Umbilical cord (tissue), 2 donors: ENCODE data around the gene SLFN5. TPM values are rescaled to one million over a fixed set of nuclear protein-coding genes. Genes with fewer than 3 reads are reported as not detected.
"Not testable (repeated sequence)": the region's sequence is repeated elsewhere in the genome, so short reads cannot be mapped to it uniquely, and the experiment has no call there.

Source experiments
- DNase-seq: peaks from one replicate; pipeline ENCODE4 v3.0.0-alpha.2; 2015; ENCODE audit warnings: low spot score
- total RNA-seq: library from RNA; depleted of rRNA; stranded (reverse); fragments of >200 nt; gene quantifications from one replicate; pipeline ENCODE4 v1.2.3, GENCODE V29; 2014; ENCODE audit warnings: low replicate concordance; ENCODE audit not compliant: insufficient read depth

The SLFN5 gene
- total RNA-seq, 1 donor from 2014 or later: 19.0 TPM

- peak; percentile 69 for DNase-seq
These were observed 591 bp upstream of the SLFN5 start for GRCh38 chr17:35242158-35242804.

GRCh38 chr17:35243561-35244340, 879 bp downstream of the SLFN5 start:
- peak; percentile 62 for DNase-seq

- peak; percentile 30 for DNase-seq
These were observed 1.7 kb downstream of the SLFN5 start for GRCh38 chr17:35244341-35245195.

- DNase-seq: no peak
These were observed 2.3 kb downstream of the SLFN5 start for GRCh38 chr17:35245196-35245486.

- DNase-seq: no peak
These were observed 9.8 kb downstream of the SLFN5 start for GRCh38 chr17:35252651-35253050.

GRCh38 chr17:35254107-35254773, 11.4 kb downstream of the SLFN5 start:
- peak; percentile 93 for DNase-seq

- no peak for DNase-seq
These were observed 12.4 kb downstream of the SLFN5 start for GRCh38 chr17:35255316-35255715.

GRCh38 chr17:35256629-35257028, 13.8 kb downstream of the SLFN5 start:
- DNase-seq: no peak

GRCh38 chr17:35257208-35257659, 14.4 kb downstream of the SLFN5 start:
- DNase-seq: no peak

- no peak for DNase-seq
These were observed 16.1 kb downstream of the SLFN5 start for GRCh38 chr17:35259001-35259400.

GRCh38 chr17:35265071-35265470, 22.2 kb downstream of the SLFN5 start:
- no peak for DNase-seq

GRCh38 chr17:35265566-35266141, 22.8 kb downstream of the SLFN5 start:
- no peak for DNase-seq

- not testable (repeated sequence) for DNase-seq
These were observed 31.5 kb downstream of the SLFN5 start for GRCh38 chr17:35274167-35275066.

- not testable (repeated sequence) for DNase-seq
These were observed 35.6 kb downstream of the SLFN5 start for GRCh38 chr17:35278454-35278853.

GRCh38 chr17:35278876-35279275, 36.0 kb downstream of the SLFN5 start:
- not testable (repeated sequence) for DNase-seq

- DNase-seq: no peak
These were observed 40.9 kb downstream of the SLFN5 start for GRCh38 chr17:35283767-35284166.

- no peak for DNase-seq
These were observed 42.1 kb downstream of the SLFN5 start for GRCh38 chr17:35284955-35285354.

- DNase-seq: peak; percentile 4
These were observed 43.4 kb downstream of the SLFN5 start for GRCh38 chr17:35286120-35286781.

GRCh38 chr17:35287286-35287811, 44.5 kb downstream of the SLFN5 start:
- DNase-seq: no peak
